AG09309 (cell line): ENCODE results near the gene CDK16.

Experiments
- DNase-seq: peaks from one replicate; pipeline ENCODE4 v3.0.0-alpha.2; 2010; ENCODE audit warnings: low read depth
- H3K4me3 ChIP-seq: 2 replicates; pipeline ENCODE4 v1.5.1; 2011; ENCODE audit warnings: mild to moderate bottlenecking, low read depth, low read length, moderate library complexity; ENCODE audit not compliant: control insufficient read depth
- CTCF ChIP-seq: IDR thresholded peaks from 2 replicates; pipeline ENCODE4 v1.5.1; 2011; ENCODE audit warnings: mild to moderate bottlenecking, low read depth, low read length, inconsistent platforms; ENCODE audit not compliant: insufficient read depth, control insufficient read depth; ENCODE audit errors: missing control alignments

Gene CDK16

GRCh38 chrX:47172971-47173792 is 45.3 kb upstream of the CDK16 start:
- H3K4me3 ChIP-seq: no peak overlapping the region

DNA sequence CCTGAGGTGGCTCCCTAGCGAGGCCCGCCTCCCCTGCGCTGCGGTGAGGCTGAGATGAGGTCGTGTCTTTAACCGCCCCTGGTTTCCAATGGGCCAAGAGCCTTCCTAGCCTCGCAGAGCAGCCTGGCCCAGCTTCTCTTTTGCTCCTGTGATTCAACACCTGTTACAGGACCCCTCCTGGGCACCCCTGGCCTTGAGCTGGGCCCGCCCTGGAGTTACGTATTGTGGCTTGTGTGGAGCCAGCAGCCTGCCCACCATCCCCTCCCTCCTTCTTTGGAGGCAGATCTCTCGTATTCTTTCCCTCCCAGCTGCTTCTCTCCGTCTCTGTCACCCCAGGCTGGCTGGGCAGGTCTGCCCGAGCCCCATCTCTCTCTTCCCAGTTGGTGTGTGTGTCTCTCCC is 44.1 kb upstream of the CDK16 start:
- TF ChIP-seq CTCF: no peak
- DNase-seq: no peak
- H3K4me3 ChIP-seq: no peak overlapping the region

More at GRCh38 chrX:47172971-47173792, 45.3 kb upstream of the CDK16 start:
- no peak for TF ChIP-seq CTCF
- no peak for DNase-seq

DNA sequence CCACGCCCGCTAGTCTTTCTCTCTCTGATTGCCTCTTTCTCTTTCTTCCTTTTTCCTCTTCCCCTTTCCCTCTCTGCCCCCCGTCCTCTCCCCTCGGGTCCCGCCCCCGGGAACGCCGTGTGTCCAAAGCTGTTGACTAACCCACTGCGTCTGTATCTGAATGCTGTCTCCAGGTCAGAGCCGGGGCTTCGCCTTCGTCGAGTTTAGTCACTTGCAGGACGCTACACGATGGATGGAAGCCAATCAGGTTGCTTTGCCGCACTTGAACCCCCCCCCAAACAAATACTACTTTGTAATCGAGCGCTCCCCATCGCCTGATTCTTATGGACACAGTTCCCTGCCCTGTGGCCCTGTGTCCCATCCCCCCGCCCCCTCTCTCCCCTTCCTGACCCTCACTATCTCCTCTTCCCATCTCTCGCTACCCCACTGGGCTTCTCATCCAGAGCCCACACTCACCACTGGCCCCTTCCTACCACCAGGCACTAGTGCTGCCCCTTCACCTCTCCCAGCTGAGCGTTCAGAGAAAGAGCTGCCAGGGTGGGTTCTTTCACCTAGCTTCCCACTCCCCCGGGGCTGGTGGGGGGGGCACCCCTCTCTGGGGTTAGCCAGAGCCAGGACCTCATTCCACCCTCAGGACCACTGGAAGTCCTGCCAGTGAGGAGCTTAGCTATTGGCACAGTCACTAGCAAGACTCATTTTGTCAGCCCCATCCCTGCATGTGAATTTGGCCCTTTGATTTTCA is 43.5 kb upstream of the CDK16 start:
- DNase-seq: no peak
- no peak overlapping the region for H3K4me3 ChIP-seq
- no peak for TF ChIP-seq CTCF

DNA sequence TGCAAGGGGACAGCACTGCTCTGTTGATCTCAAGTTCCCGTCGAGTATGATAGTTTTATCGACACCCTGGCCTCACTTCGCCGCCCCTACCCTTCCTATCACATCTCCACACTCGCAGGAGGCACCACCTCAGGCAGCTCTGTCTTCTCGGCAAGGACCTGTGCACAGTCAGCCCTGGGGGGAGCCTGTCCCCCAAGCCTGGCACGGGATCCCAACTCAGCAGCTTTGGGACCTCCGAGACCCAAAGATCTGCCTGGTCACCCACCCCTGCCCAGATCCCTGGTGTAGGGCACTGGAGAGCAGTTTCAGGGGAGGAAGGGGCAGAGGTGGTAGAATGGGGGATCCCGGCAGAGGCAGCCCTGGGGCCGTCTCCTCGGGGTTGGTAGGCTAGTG is 42.9 kb upstream of the CDK16 start:
- DNase-seq: no peak
- no peak for TF ChIP-seq CTCF
- H3K4me3 ChIP-seq: no peak overlapping the region

- H3K4me3 ChIP-seq: no peak overlapping the region
Observed at GRCh38 chrX:47176101-47176740, 42.3 kb upstream of the CDK16 start.

More at GRCh38 chrX:47176101-47176740, 42.3 kb upstream of the CDK16 start:
- DNase-seq: no peak
- TF ChIP-seq CTCF: no peak
